GM18870 (cell line): ENCODE results near the gene SIGLEC12.
"Not testable (repeated sequence)": the region's sequence is repeated elsewhere in the genome, so short reads cannot be mapped to it uniquely, and the experiment has no call there.

Experiments
- ATAC-seq: cut with Tn5 transposase; IDR thresholded peaks from one replicate; pipeline ENCODE4 v1.9.1; 2021; ENCODE audit warnings: moderate library complexity; ENCODE audit not compliant: unreplicated experiment

Gene SIGLEC12

DNA sequence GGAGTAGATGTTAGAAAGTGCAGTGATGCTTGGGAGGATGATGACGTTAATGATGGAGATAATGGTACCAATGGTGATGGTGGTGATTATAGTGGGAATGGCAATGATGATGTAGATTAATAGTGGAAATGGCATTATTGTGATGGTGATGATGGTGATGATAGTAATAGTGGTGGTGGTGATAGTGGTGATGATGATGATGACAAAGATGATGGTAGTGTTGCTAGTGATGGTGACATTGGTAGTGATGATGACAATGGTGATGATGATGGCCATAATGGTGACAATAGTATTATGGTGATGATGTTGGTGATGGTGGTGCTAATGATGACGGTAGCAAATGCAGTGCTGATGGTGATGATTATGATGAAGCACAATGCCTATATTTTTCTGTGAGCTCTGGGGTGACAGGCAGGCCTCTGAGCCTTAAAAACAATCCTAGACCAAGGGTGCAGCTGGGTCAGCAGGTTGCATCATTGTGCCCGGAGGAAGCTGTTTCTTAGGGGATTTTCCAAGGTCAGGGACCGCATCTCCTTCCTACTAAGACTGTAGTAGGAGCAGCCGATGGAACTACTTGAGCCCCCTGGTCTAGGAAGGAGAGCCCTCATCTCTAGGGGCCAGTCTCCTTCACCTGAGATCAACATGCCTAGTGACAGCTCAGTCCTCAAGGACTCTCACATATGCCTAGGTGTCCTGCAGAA is 15.5 kb downstream of the SIGLEC12 start:
- ATAC-seq: no peak

DNA sequence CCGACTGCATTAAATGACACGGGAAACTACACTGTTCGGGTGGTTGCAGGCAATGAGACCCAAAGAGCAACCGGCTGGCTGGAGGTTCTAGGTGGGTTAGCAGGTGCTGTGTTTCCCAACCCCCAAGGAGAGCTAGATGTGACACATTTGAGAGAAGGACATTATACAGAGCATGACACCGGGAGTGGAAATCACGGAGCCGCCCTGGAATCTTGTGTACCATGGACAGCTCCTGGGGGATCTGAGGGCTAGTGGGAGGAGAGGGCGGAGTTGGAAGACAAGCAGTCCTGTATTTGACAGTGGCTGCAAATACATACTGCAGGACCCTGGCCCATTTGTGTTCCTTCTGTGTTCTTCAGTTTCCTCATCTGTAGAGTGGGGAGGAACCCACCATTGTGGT is 21.0 kb downstream of the SIGLEC12 start:
- no peak for ATAC-seq

DNA sequence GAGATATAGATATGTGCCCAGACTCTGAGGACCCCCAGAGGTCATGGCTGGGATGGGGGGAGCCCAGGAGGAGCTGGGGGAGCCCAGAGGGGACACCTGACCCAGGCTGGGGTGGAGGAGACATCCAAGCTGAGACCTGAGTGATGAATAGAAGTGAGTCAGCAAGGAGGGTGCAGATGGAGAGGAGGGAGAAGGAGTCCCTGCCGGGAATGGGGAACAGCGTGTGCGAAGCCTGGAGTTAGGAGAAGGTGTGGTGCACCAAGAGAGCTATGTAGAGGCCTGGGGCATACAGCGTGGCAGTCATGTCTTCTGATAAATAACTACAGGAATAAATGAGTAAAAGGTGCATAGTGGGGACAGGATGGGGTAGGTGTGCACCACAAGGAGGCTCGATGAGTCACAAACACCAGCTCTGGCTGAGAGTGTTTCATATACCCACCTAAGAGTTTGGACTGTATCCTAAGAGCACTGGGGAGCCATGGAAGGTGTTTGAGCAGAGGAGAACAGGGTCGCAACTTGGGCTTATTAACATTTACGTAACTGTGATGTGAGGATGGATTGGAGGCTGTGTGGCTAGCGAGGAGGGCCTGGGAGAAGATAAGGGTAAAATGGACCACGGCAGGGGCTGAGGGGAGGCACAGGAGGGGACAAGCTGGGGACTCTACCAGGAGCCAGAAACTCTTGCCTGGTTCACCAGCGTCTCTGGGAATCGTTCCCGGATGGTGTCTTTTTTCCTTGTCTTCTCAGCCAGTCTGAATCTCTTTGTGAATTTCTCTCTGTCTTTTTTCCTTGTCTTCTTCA is 21.9 kb downstream of the SIGLEC12 start:
- no peak for ATAC-seq

DNA sequence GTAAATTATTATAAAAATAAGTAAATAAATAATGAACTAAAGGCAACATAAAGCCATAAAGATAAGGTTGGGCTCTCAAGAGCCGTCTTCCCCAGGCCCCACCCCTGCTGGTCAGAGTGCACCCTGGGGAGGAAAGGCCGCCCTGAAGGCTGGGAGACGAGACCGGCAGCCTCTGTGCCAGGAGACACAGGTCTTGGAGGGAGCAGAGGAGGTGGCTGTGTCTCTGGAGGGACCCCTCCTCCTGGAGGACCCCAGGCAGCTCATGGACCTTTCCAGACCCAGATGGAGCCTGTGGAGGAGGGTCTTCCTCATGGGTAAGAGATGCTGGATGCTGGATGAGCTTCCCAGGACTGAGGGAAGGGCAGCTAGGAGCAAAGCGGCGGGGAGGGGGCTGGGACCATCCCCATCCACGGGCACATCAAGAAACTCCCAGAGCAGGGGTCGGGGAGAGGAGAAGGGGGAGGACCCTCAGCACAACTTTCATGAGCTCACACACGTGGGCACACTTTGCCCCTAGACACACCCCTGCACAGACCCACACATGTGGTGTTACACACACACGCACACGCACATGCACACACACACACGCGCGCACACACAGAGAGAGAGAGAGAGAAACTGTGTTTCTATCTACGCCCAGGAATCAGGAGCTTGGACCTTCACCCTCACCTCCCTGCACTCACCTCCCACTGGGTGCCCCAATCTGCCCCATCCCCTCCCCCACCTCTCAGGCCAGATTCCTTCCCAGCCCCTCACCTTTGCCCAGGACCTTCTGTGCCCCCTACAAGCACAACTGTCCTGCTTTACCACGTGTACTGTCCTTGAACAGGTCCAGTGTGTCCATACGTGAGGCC is 23.0 kb downstream of the SIGLEC12 start, which contains the start of gene CEACAM18:
TSS of gene CEACAM18 (plus strand) at position 159 of the 854 bp plus-strand sequence.
- no peak for ATAC-seq

DNA sequence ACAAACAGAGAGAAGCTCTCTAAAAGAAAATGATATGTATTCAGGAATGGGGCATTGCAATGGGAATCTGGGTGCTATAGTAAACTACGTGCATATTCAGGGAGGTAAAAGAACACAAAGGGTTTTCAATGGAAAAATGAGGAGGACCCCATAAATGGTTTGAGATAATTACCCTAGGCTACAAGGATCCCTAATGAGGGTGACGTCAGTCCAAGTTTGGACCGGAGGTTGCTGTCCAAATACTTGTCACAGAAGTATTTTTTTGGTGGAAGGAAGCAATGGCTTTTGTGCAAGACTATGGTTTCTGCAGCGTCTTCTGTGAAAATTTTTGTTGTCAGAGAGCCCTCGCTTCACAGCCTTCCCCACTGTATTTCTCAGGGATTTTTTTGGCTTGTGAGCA is 24.3 kb downstream of the SIGLEC12 start:
- no peak for ATAC-seq

DNA sequence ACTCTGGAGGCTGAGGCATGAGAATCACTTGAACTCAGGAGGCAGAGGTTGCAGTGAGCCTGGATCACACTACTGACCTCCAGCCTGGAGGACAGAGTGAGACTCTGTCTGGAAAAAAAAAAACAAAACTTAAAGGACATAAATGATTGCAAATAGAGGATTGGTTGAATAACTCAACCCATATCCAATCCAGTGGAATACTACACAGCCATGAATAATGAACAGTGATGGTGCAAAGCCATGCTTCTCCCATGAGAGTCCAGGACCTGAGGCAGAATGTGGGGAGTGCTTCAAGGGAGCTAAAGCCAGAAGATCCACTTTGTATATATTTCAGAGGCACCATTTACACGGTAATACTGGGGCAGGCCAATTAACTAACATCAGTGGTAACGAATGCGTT is 25.4 kb downstream of the SIGLEC12 start:
- ATAC-seq: no peak

DNA sequence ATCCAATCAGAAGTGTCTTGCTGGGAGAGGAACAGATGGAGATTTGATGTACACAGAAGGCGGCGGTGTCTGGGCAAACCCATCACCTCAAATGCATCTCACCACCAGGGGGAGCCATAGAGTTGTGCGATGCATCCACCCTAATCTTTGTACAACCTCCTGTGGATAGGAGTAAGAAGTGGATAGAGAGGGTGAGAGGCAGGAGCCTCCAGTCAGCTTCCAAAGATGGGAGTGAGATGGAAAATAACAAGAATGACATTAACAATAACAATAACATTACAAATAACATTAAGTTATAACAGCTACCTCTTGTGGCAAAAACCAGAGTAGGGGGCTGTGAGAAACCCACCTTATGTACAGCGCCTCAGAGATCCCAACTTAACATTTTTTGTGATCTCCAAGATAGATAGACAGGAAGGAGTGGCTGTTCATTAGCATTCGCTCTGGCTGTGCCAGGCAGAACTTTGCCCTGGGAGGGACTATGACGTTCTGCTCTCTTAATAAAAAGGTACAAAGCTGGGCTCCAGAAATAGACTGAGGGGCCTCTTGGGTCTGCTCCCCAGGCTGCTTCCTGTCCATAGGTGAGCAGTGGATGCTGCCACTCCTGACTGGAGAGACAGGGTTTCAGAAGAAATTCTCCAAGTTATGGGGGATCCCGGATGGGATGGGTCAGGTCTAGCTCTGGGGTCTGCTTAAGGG is 28.4 kb downstream of the SIGLEC12 start:
- no peak for ATAC-seq

DNA sequence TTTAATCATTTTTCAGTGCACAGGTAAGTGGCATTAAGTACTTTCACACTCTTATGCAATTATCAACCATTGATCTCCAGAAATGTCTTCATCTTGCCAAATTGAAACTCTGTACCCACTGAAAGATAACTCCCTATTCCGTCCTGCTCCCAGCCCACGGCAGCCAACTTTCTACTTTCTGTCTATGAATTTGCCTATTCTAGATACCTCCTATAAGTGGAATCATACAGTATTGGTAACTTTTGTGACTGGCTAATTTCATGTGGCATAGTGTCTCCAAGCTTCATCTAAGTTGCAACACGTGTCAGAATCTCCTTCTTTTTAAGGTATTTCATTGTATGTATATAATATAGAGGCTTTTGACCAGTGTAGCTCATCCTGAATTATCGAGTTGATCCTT is 29.0 kb downstream of the SIGLEC12 start:
- no peak for ATAC-seq

DNA sequence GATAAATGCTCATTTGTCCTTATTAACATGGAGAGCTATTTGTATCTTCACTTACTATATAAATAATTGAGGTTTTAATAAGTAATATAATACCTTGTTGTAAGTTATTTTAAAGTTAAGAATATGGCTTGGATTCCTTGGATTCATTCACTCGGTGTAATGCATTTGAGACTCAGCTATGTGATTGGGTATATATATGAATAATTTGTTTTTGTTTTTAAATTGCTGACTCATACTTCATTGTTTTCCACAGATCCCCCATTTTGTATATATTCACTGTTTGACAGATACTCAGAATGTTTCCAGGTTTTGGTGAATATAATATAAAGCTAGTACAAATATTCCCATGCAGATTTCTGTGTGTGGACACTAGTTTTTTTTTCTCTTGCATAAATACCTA is 30.1 kb downstream of the SIGLEC12 start:
- ATAC-seq: no peak

DNA sequence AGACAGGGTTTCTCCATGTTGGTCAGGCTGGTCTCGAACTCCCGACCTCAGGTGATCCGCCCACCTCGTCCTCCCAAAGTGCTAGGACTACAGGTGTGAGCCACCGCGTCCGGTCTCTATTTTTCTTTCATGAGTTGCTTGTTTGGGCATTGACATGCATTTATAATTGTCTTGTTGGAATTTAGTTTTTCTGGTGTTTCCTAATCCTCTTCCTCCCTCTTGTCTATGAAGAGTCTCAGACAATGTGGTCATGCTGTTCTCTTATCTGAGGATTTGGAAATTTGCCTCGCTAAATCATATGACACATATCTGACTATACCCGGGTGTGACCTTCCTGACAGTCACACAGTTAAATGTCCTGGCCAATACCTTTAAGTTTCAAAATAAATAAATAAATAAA is 30.6 kb downstream of the SIGLEC12 start:
- no peak for ATAC-seq

DNA sequence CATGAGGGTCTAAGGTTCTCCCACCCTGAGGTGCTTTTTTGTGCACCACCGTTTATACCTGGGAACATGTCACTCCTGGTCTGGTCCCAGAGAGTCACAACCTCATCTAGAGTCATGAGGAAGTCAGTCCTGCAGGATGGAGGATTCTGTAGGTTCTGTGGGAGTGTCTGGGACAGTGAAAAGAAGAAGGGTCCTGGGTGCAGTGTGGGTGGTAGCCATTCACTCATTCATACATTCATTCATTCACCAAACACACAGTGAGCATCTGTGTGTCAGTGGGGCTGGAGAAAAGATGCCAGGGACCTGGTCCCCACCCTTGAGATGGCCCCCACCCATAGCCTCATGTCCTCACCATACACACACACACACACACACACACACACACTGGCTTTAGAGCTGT is 32.0 kb downstream of the SIGLEC12 start:
- no peak for ATAC-seq

DNA sequence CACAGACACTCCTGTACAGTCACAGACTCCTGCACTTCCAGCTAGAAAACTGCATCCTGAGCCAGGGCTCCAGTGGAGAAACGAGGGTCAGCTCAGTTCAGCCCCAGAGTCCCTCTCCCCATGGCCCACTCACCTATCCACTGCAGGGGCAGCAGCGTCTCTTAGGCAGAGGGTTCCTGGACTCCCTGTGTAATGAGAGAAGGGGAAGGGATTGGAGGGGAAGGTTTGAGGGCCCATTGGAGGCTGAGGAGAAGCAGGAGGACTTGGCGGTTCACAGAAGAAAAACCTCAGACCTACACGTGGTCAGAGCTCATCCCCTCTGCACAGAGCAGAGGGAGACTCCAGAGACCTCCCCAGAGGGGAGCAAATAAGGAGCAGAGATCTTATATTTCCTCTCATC is 32.4 kb downstream of the SIGLEC12 start:
- no peak for ATAC-seq

DNA sequence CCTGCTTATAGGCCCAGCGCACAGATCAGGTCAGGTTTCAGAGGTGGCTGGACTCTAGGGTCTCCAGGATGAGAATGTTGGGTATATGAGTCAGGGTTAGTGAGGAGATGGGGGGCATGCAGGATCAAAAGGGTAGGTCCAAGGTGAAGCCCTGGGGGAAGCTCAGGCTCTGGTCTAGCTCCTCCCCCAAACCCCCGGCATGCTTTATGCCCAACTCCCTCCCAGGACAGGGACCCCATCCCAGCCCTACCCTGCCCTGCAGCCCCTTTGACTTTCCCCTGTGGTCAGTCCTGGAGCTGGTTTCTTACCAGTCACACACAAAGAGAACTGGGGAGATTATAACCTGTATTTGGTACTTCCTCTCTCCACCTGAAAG is 33.1 kb downstream of the SIGLEC12 start:
- no peak for ATAC-seq

DNA sequence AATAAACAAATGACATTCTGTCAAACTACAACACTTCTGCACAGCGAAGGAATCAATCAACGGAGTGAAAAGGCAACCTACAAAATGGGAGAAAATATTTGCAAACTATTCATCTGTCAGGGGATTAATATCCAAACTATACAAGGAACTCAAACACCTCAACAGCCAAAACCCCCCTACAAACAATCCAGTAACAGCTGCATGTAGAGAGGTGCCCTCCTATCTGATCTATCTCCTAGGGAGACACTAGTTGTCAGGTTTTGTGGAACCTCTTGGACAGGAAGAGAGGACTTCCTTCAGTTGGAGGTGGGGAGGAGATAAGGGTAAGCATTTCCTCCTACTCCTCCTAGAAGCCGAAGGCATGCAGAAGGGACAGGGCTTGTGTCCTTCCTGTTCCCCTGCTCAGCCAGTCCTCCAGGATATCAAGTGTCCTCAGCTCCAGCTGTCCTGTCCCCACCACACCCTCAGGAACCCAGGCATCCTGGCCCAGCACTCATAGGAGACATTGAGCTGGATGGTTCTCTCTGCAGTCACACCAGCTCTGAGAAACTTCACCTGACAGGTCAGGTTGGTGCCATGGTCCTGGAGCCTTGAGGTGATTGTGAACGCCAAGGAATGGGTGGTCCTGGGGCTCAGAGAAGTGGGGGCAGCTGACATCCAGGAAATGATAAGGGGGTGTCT is 33.6 kb downstream of the SIGLEC12 start:
- ATAC-seq: no peak

DNA sequence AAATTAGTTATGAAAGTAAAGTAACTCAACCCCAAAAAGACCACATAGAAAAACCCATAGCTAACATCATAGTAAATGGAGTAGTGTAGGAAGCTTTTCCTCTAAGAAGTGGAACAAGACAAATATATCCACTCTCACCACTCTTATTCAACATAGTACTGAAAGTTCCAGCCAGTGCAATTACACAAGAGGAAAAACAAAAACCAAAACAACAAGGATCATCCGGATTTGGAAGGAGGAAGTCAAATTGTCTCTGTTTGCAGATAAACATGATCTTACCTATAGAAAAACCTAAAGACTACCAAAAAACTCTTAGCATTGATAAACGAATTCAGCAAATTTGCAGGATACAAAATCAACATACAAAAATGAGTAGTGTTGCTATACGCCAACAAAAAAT is 34.9 kb downstream of the SIGLEC12 start:
- ATAC-seq: no peak

DNA sequence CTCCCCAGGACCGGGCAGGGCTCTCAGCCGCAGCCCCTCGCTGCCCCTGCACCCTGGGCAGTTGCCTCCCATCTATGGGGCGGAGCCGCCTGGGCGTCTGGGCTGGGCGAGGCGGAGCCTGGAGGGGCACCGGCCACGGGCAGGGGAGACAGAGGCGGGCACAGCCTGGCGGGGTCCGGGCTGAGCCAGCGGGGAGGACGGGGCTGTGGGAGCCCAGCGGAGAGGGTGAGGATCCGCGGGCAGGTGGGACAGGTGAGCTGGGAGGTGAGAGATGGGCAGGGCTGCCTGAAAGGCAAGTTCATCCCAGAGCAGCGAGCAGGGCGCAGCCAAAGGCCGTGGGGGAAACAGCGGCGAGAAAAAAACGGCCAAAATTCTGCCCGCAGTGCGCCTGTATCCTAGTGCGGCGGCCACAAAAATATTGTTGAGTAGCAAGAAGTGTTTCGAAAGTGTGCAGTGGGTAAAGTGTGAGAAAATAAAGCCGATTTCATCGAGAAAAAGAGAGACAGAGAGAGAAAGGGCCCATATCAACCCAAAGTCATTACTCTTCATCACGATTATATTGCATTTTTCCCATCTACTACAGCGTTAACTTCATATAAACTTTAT is 37.5 kb downstream of the SIGLEC12 start:
- ATAC-seq: not testable (repeated sequence)

DNA sequence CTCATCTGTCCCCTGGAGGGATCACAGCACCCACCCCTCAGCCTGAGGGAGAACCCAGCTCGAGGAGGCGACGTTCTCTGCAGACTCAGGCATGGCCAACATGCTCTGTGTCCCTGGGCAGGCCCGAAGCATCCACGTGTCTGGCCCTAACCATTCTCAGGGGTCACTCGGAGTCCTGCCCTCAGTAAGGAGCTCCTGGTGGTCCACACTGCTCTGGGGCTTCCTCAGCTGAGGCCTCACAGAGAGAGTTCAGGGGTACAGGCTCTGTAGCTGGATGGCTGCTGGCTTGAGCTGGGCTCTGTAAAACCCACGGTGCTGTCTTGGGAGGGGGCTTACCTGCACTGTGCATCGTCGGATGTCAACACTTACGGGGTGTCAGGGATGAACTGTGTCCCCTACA is 38.9 kb downstream of the SIGLEC12 start:
- ATAC-seq: no peak

DNA sequence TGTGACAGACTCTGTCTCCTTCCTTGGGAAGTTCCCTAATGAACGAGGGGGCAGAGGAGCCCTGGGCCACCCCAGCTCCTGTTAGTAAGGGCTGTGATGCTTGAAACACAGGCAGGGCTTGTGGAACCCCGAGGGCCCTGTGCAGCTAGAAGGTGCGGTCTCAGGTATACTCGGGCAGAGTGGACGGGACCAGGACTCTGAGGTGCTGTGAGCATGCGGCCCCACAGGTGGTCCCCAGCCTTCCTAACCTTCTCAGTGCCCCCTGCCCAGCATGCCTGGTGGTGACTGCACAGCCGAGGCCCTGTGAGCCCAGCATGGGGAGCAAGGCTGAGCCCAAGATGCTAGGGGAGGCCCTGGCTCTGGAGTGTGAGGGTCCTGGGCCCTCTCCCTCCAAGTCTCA is 39.3 kb downstream of the SIGLEC12 start:
- no peak for ATAC-seq

DNA sequence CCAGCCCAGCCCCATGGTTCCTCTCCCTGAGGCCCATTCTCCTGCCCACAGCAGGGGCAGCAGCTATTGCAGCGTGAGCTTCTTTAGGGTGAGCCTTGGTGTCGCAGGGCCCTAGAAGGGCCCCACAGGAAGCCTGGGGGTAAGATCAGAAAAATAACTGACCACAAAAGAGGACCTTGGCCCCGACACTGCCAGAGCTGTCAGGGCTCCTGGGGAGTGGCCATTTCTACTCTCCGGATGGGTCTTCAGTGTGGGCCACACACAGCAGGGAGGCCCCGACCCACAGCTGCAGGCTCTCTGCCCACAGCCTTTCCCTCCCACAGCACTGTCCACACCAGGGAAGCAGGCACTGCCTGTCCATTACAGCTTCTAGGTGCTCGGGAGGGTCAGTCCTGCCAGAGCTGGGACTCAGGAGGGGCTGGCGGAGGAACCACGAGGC is 39.9 kb downstream of the SIGLEC12 start:
- ATAC-seq: no peak
